ENCODE results near the gene FICD. TPM values are rescaled to one million over a fixed set of nuclear protein-coding genes. Genes with fewer than 3 reads are reported as not detected.

Gene FICD
- total RNA-seq: 1 to 10 TPM; 3.3 to 8.8 (median 5.5) TPM

DNA sequence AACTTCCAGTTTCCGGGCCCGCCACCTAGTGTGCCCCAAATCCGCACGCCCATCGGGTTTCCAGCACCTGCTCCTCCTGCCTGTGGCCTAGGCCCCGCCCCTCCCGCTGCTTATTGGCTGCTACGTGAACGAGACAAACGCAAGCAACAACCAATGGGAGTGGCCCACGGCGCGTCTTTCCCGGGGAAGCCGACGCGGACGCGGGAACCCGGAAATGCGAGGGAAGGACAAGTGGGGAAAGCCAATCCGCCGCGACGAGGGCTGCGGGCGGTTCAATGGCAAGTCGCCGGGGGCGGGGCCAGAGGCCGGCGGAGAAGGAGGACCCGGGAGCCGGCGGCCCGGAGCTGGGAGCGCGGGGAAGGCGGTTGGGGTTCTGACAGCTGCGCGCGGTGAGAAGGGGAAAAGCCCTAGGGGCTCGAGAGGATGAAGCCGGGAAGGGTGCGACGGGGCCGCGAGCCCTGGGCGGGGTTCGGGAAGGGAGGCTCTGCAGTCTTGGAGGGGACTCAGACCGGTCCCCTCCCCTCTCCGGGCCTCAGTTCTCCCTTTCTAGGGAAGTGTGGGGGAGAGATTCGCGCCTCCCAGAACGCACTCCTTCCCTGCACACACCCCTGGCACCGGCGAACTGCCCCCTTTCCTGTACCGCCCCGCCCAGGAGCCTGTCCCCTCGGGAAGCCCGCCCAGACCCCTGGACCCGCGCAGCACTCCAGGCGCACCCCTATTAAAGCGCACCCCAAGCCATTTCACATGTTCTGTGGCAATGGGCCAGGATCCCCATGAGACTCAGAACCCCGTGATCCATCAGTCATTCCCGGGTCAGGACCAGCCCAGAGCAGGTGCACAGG, at the start of gene FICD:
FICD (plus strand) TSS at position 305 of the 842 bp plus-strand sequence. CDS start 1,696 bp downstream, outside the sequence.
- WGBS, 2 donors (ENCODE audit: low coverage in 1 of 2): 0 to 1% methylated on average over 10 to 18 of the region's 67 CpGs
- peak; percentile 99 for ATAC-seq
- TF ChIP-seq, protein P1, sequence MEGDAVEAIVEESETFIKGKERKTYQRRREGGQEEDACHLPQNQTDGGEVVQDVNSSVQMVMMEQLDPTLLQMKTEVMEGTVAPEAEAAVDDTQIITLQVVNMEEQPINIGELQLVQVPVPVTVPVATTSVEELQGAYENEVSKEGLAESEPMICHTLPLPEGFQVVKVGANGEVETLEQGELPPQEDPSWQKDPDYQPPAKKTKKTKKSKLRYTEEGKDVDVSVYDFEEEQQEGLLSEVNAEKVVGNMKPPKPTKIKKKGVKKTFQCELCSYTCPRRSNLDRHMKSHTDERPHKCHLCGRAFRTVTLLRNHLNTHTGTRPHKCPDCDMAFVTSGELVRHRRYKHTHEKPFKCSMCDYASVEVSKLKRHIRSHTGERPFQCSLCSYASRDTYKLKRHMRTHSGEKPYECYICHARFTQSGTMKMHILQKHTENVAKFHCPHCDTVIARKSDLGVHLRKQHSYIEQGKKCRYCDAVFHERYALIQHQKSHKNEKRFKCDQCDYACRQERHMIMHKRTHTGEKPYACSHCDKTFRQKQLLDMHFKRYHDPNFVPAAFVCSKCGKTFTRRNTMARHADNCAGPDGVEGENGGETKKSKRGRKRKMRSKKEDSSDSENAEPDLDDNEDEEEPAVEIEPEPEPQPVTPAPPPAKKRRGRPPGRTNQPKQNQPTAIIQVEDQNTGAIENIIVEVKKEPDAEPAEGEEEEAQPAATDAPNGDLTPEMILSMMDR (IDR thresholded peaks at IDR 0.05): no peak
- peak; percentile 61 for TF ChIP-seq POLR2AphosphoS5 (IDR thresholded peaks at IDR 0.05)
- no peak for TF ChIP-seq EP300 (IDR thresholded peaks at IDR 0.05)
- peak in 1 of 2 donors; percentile 36 for TF ChIP-seq POLR2A (IDR thresholded peaks at IDR 0.05)

DNA sequence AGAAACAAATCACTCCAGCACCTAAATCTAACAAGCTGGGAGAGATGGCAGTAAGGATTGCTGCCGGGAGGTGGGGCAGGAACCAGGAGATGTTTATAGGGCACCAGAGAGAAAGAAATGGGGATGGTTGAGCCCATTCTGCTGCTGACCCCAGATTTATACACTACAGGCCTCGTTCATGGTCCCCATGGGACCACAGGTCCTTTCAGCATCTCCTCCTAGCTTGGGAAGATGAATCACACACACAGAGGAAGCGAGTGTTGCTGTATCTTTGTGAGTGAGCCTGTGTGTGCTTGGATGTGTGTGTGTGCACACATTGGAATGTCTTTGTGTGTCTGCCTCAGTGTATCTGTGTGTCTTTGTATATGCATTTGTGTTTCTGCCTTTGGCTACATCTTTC, 49.7 kb upstream of the FICD start:
- H3K27me3 ChIP-seq: peaks cover 82% of the 10 kb centered on the region
- ATAC-seq: no peak
- H3K27ac ChIP-seq: no peak overlapping the region
- no peaks in the 10 kb centered on the region for H3K36me3 ChIP-seq
- no peaks in the 10 kb centered on the region for H3K4me1 ChIP-seq
- TF ChIP-seq POLR2AphosphoS5 (IDR thresholded peaks at IDR 0.05) (no peak), POLR2A (IDR thresholded peaks at IDR 0.05) (no peak), EP300 (IDR thresholded peaks at IDR 0.05) (no peak)
- TF ChIP-seq, protein P1 (IDR thresholded peaks at IDR 0.05): no peak
- H3K9me3 ChIP-seq: no peaks in the 10 kb centered on the region
- H3K4me3 ChIP-seq: no peak overlapping the region
- WGBS, 2 donors (ENCODE audit: low coverage in 1 of 2): 44 to 58% methylated on average over 3 of the region's 3 CpGs

More for the DNA sequence above, at the start of gene FICD:
- Histone ChIP-seq H3K27me3 (no peaks in the 10 kb centered on the region), H3K9me3 (no peaks in the 10 kb centered on the region), H3K4me3 (peak within 1 kb of the TSS; percentile 62 to 70), H3K27ac (peak within 1 kb of the TSS; percentile 4 to 84 (median 79)), H3K4me1 (peaks cover 0 to 31% (median 8%) of the 10 kb centered on the region in 3 donors), H3K36me3 (peaks cover 0 to 36% of the 10 kb centered on the region in 2 donors)

DNA sequence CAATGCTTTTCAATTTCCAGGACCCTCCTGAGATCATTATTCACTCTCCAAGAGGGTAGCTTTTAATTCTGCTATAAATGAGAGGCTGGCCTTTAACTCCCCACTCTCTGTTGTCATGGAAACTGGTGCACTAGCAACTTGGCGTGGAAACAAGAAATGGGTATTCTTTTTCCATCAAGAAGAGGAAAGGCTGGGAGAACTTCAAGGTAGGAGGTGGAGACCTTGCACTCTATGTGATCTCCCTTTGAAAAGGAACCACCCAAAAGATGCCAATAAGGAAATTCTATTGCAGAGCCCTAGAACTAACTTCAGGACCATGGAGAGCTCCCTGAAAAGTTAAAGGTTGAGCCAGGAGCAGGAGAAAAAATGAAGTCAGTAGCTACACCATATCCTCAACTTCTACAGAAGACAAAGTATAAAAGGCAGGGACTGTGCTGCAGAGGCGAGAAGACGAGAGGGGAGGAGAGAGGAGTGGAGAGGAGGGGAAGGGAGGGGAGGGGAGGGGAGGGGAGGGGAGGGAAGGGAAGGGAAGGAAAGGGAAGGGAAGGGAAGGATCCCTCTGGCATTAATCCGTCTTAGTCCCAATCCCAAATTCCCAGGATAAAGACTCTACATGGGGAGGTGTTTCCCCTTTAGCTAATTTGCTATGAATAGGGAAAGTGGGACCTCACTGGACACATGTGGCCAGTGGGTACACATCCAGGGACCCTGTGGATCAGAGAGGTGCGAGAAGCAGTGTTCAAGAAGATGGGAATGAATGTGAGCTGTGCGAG, 46.7 kb upstream of the FICD start:
- TF ChIP-seq EP300 (IDR thresholded peaks at IDR 0.05): no peak
- no peak for TF ChIP-seq POLR2AphosphoS5 (IDR thresholded peaks at IDR 0.05)
- TF ChIP-seq POLR2A (IDR thresholded peaks at IDR 0.05): no peak
- TF ChIP-seq, protein P1 (IDR thresholded peaks at IDR 0.05): no peak

DNA sequence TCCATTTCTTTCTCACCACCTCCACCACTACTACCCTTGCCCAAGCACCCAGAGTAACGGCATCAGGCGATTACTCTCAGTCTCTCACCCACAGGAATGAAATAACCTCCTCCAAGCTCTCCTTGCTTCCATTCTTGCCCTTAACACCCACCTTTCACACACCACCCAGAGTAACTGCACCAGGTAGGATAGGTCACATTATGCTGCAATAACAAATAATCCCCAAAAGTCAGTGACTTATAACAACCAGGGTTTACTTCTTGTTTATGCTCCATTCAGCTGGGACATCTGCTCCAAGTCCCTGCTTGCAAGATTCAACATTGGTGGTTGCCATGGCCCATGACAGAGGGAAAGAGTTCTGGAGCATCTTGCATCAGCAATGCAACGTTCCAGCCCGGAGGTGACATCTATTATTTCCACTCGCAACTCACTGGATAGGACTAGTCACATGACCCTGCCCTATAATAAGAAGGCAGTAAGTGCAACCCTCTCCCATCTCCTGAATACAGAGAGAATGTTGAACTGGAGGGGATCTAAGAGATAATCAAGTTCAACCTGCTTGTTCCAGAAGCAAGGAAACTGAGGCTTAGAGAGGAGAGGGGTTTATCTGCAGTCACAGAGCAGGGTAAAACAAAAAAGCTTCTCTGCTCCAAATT, 41.5 kb upstream of the FICD start:
- WGBS, 2 donors (ENCODE audit: low coverage in 1 of 2): 83 to 88% methylated on average over 4 to 5 of the region's 5 CpGs
- no peak for ATAC-seq
- no peak overlapping the region for H3K27ac ChIP-seq
- H3K27me3 ChIP-seq: peaks cover 29% of the 10 kb centered on the region
- H3K9me3 ChIP-seq: no peaks in the 10 kb centered on the region
- no peak overlapping the region for H3K4me3 ChIP-seq
- no peak for TF ChIP-seq EP300 (IDR thresholded peaks at IDR 0.05)
- TF ChIP-seq POLR2AphosphoS5 (IDR thresholded peaks at IDR 0.05): no peak
- no peak for TF ChIP-seq POLR2A (IDR thresholded peaks at IDR 0.05)
- H3K4me1 ChIP-seq: no peaks in the 10 kb centered on the region
- H3K36me3 ChIP-seq: no peaks in the 10 kb centered on the region

More for the DNA sequence above, 46.7 kb upstream of the FICD start:
- no peaks in the 10 kb centered on the region for H3K4me1 ChIP-seq
- H3K9me3 ChIP-seq: no peaks in the 10 kb centered on the region
- no peaks in the 10 kb centered on the region for H3K36me3 ChIP-seq
- 48 to 83% methylated on average over 3 to 5 of the region's 6 CpGs for WGBS, 2 donors (ENCODE audit: low coverage in 1 of 2)
- H3K4me3 ChIP-seq: no peak overlapping the region
- no peak for ATAC-seq
- peaks cover 61% of the 10 kb centered on the region for H3K27me3 ChIP-seq
- H3K27ac ChIP-seq: no peak overlapping the region

DNA sequence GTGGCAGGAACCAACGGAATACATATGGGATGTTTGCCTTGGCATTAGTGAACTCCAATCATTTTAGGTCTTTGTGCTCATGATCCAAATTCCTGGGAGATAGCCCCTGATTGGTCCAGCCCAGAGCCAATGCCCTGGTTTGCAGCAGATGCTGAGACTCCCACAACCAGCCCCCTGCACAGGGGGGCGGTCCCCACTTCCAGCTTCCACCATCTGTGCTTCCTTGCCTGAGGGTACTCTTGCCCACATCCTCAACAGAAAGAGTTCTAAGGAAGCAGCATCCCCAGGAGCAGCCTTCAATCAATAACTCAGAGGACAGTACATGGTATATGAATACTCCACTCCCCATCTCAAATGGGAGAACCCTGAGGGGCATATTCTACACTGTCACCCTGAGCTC, 39.7 kb upstream of the FICD start:
- WGBS, 2 donors (ENCODE audit: low coverage in 1 of 2): 55 to 80% methylated on average over 1 of the region's 2 CpGs
- H3K4me1 ChIP-seq: no peaks in the 10 kb centered on the region
- no peak for ATAC-seq
- TF ChIP-seq EP300 (IDR thresholded peaks at IDR 0.05) (no peak), POLR2A (IDR thresholded peaks at IDR 0.05) (no peak), POLR2AphosphoS5 (IDR thresholded peaks at IDR 0.05) (no peak)
- TF ChIP-seq, protein P1 (IDR thresholded peaks at IDR 0.05): no peak
- H3K4me3 ChIP-seq: no peak overlapping the region
- peaks cover 20% of the 10 kb centered on the region for H3K27me3 ChIP-seq
- no peaks in the 10 kb centered on the region for H3K9me3 ChIP-seq
- H3K36me3 ChIP-seq: no peaks in the 10 kb centered on the region
- no peak overlapping the region for H3K27ac ChIP-seq
